H1 (cell line): ENCODE data around the gene KREMEN1. TPM values are rescaled to one million over a fixed set of nuclear protein-coding genes. Genes with fewer than 3 reads are reported as not detected.

Source experiments
- CTCF ChIA-PET: fragments of 300-600 bp; sonication (Branson Sonifier 250); formaldehyde crosslinking; loops from one replicate; lab custom pipeline; 2021; ENCODE audit not compliant: partially characterized antibody; lab: Charles Lee
- POLR2A ChIA-PET: fragments of 300-600 bp; sonication (Branson Sonifier 250); formaldehyde crosslinking; loops from one replicate; lab custom pipeline; 2021; ENCODE audit warnings: inconsistent platforms; ENCODE audit not compliant: partially characterized antibody; lab: Charles Lee
- DNase-seq, 2 experiments: peaks; one replicate each; pipeline versions ENCODE4 v3.0.0 to v3.0.0-alpha.2; 2010 to 2022; ENCODE audit warnings: low spot score in 2 of 2, low read depth in 1 of 2, mixed read lengths in 1 of 2
- FAIRE-seq: peaks from 2 replicates; lab custom pipeline; 2011; peaks lifted over from hg19 to GRCh38; lab: Jason Lieb, UNC
- H2AFZ ChIP-seq: 2 replicates; pipeline ENCODE4 v1.8.1; 2012; ENCODE audit warnings: low read length, inconsistent platforms
- H2AK5ac ChIP-seq: 2 replicates; pipeline ENCODE4 v1.6.1; 2013; ENCODE audit warnings: low read depth, low read length
- H2BK120ac ChIP-seq: replicated peaks from 2 replicates; pipeline ENCODE3; 2013; ENCODE audit warnings: low read depth, low read length, inconsistent platforms
- H2BK12ac ChIP-seq: 2 replicates; pipeline ENCODE4 v1.6.1; 2013; ENCODE audit warnings: low read depth, low read length
- H2BK15ac ChIP-seq: 2 replicates; pipeline ENCODE4 v1.6.1; 2013; ENCODE audit warnings: low read length
- H2BK20ac ChIP-seq: 2 replicates; pipeline ENCODE4 v1.6.1; 2013; ENCODE audit warnings: low read length
- H2BK5ac ChIP-seq: 2 replicates; pipeline ENCODE4 v1.6.1; 2013; ENCODE audit warnings: low read depth, low read length
- H3K14ac ChIP-seq: 2 replicates; pipeline ENCODE4 v1.6.1; 2013; ENCODE audit warnings: inconsistent platforms; ENCODE audit not compliant: insufficient read length
- H3K18ac ChIP-seq: 2 replicates; pipeline ENCODE4 v1.6.1; 2013; ENCODE audit warnings: low read length; ENCODE audit errors: extremely low read depth
- H3K23ac ChIP-seq: 2 replicates; pipeline ENCODE4 v1.6.1; 2013; ENCODE audit warnings: inconsistent platforms; ENCODE audit not compliant: insufficient read length
- H3K23me2 ChIP-seq: 2 replicates; pipeline ENCODE4 v1.6.1; 2013; ENCODE audit warnings: low read depth, low read length
- H3K27ac ChIP-seq: 2 replicates; pipeline ENCODE4 v1.6.1; 2011; ENCODE audit warnings: low read depth, low read length, inconsistent platforms
- H3K27me3 ChIP-seq, 4 experiments: replicated peaks in 1 of 4; 1 replicate in 1 of 4; 2 replicates in 3 of 4; pipeline versions ENCODE4 v1.6.1 to v1.8.1; 2011 to 2013; ENCODE audit warnings: low read length in 3 of 4, mild to moderate bottlenecking in 3 of 4, inconsistent platforms in 2 of 4, mixed read lengths in 2 of 4, moderate library complexity in 1 of 4; ENCODE audit not compliant: control insufficient read depth in 3 of 4, insufficient read depth in 3 of 4; ENCODE audit errors: extremely low read depth in 1 of 4
- H3K36me3 ChIP-seq, 4 experiments: 2 replicates each; pipeline versions ENCODE4 v1.6.1 to v1.8.1; 2011 to 2013; ENCODE audit warnings: mild to moderate bottlenecking in 4 of 4, low read length in 3 of 4, moderate library complexity in 2 of 4, control low read depth in 1 of 4, inconsistent platforms in 1 of 4; ENCODE audit not compliant: insufficient read depth in 4 of 4, control insufficient read depth in 2 of 4
- H3K4ac ChIP-seq: replicated peaks from 2 replicates; pipeline ENCODE3; 2013; ENCODE audit warnings: low read length, low read depth, mixed read lengths, inconsistent platforms; ENCODE audit not compliant: insufficient read length
- H3K4me1 ChIP-seq, 4 experiments: replicated peaks in 1 of 4; 1 replicate in 1 of 4; 2 replicates in 3 of 4; pipeline versions ENCODE4 v1.6.1 to v1.8.1; 2011 to 2013; ENCODE audit warnings: low read length in 3 of 4, inconsistent platforms in 2 of 4, mixed read lengths in 1 of 4; ENCODE audit not compliant: insufficient read depth in 4 of 4, control insufficient read depth in 3 of 4
- H3K4me2 ChIP-seq, 2 experiments: 2 replicates each; pipeline versions ENCODE4 v1.6.1 to v1.8.1; 2011 to 2013; ENCODE audit warnings: low read depth in 2 of 2, low read length in 2 of 2, control low read depth in 1 of 2, inconsistent platforms in 1 of 2, mild to moderate bottlenecking in 1 of 2; ENCODE audit not compliant: insufficient read depth in 1 of 2
- H3K4me3 ChIP-seq, 4 experiments: fragments of 200-600, 300-600 bp in 1 of 4; sonication (generic), shearing (Covaris generic), sonication (Bioruptor Twin) in 1 of 4; 2 replicates each; pipeline versions ENCODE4 v1.5.1 to v1.8.1; 2011 to 2016; ENCODE audit warnings: low read length in 4 of 4, low read depth in 3 of 4, control low read depth in 2 of 4, inconsistent platforms in 2 of 4, mild to moderate bottlenecking in 2 of 4, mixed read lengths in 1 of 4, moderate library complexity in 1 of 4; ENCODE audit not compliant: insufficient read depth in 2 of 4; ENCODE audit errors: extremely low read depth in 1 of 4
- H3K56ac ChIP-seq: replicated peaks from 2 replicates; pipeline ENCODE3; 2013; ENCODE audit warnings: low read depth, mild to moderate bottlenecking, mixed read lengths, low read length, inconsistent platforms; ENCODE audit not compliant: insufficient read length
- H3K79me1 ChIP-seq: 2 replicates; pipeline ENCODE4 v1.6.1; 2013; ENCODE audit warnings: low read depth, low read length, control low read depth
- H3K79me2 ChIP-seq, 2 experiments: 2 replicates each; pipeline versions ENCODE4 v1.6.1 to v1.8.1; 2012 to 2013; ENCODE audit warnings: low read length in 2 of 2, mild to moderate bottlenecking in 2 of 2, inconsistent platforms in 1 of 2; ENCODE audit not compliant: insufficient read depth in 2 of 2, control insufficient read depth in 1 of 2
- H3K9ac ChIP-seq, 4 experiments: replicated peaks in 1 of 4; 1 replicate in 1 of 4; 2 replicates in 3 of 4; pipeline versions ENCODE4 v1.6.1 to v1.8.1; 2011 to 2013; ENCODE audit warnings: low read depth in 3 of 4, low read length in 3 of 4, control low read depth in 2 of 4, mild to moderate bottlenecking in 2 of 4, moderate library complexity in 2 of 4, inconsistent platforms in 1 of 4; ENCODE audit errors: extremely low read depth in 1 of 4
- H3K9me3 ChIP-seq, 2 experiments: 2 replicates each; pipeline versions ENCODE4 v1.6.1 to v1.8.1; 2012 to 2013; ENCODE audit warnings: mild to moderate bottlenecking in 2 of 2, moderate library complexity in 2 of 2, control low read depth in 1 of 2, inconsistent platforms in 1 of 2, low read depth in 1 of 2, low read length in 1 of 2, mixed read lengths in 1 of 2; ENCODE audit not compliant: insufficient read depth in 2 of 2
- H4K20me1 ChIP-seq, 2 experiments: replicated peaks in 1 of 2; 2 replicates each; pipeline versions ENCODE3 to v1.8.1; 2011 to 2013; ENCODE audit warnings: inconsistent platforms in 2 of 2, low read length in 2 of 2, mild to moderate bottlenecking in 1 of 2; ENCODE audit not compliant: insufficient read depth in 2 of 2, control insufficient read depth in 1 of 2
- H4K5ac ChIP-seq: 2 replicates; pipeline ENCODE4 v1.6.1; 2013; ENCODE audit warnings: low read length, low read depth, mixed read lengths, inconsistent platforms; ENCODE audit not compliant: insufficient read length
- H4K8ac ChIP-seq: 2 replicates; pipeline ENCODE4 v1.8.0; 2013; ENCODE audit warnings: mild to moderate bottlenecking, moderate library complexity, low read length, inconsistent platforms; ENCODE audit not compliant: insufficient read depth; ENCODE audit errors: extremely low read depth
- H4K91ac ChIP-seq: replicated peaks from 2 replicates; pipeline ENCODE3; 2013; ENCODE audit warnings: low read length, mixed read lengths, inconsistent platforms; ENCODE audit not compliant: insufficient read length
- BACH1 ChIP-seq: IDR thresholded peaks from 2 replicates; pipeline ENCODE4 v1.6.1; 2012; ENCODE audit warnings: low read length, improper control_type of control experiment
- CTBP2 ChIP-seq: IDR thresholded peaks from 2 replicates; pipeline ENCODE4 v1.7.0; 2011; ENCODE audit warnings: borderline replicate concordance, mild to moderate bottlenecking, moderate library complexity, mixed read lengths, low read length; ENCODE audit not compliant: insufficient read depth, insufficient read length
- EP300 ChIP-seq, 2 experiments: IDR thresholded peaks; 1 replicate in 1 of 2; 2 replicates in 1 of 2; pipeline ENCODE4 v1.6.1; 2011 to 2012; ENCODE audit warnings: low read depth in 2 of 2, low read length in 2 of 2, mild to moderate bottlenecking in 2 of 2, borderline replicate concordance in 1 of 2, inconsistent platforms in 1 of 2, moderate library complexity in 1 of 2
- EZH2 ChIP-seq: fragments of 200-600 bp; sonication (generic); IDR thresholded peaks from 2 replicates; pipeline ENCODE4 v1.7.1; 2012; ENCODE audit warnings: low read depth, mild to moderate bottlenecking, moderate library complexity, low read length, inconsistent platforms; ENCODE audit not compliant: severe bottlenecking
- HDAC2 ChIP-seq, 2 experiments: fragments of 300-600 bp in 1 of 2; sonication (generic) in 1 of 2; IDR thresholded peaks; 2 replicates each; pipeline ENCODE4 v1.6.1; 2011 to 2012; ENCODE audit warnings: low read depth in 2 of 2, low read length in 2 of 2, mild to moderate bottlenecking in 2 of 2, moderate library complexity in 2 of 2, borderline replicate concordance in 1 of 2, inconsistent platforms in 1 of 2
- HDAC6 ChIP-seq: IDR thresholded peaks from one replicate; pipeline ENCODE4 v1.7.1; 2012; ENCODE audit warnings: low read depth, mild to moderate bottlenecking, inconsistent platforms, low read length, moderate library complexity
- JUND ChIP-seq: IDR thresholded peaks from 2 replicates; pipeline ENCODE4 v1.6.1; 2011; ENCODE audit warnings: mild to moderate bottlenecking, improper control_type of control experiment, low read length
- MAFK ChIP-seq: IDR thresholded peaks from 2 replicates; pipeline ENCODE4 v1.6.1; 2012; ENCODE audit warnings: low read depth, mild to moderate bottlenecking, improper control_type of control experiment, low read length
- RAD21 ChIP-seq, 2 experiments: IDR thresholded peaks in 1 of 2; conservative IDR thresholded peaks in 1 of 2; 2 replicates each; pipeline ENCODE4 v1.6.1; 2011; ENCODE audit warnings: low read depth in 2 of 2, low read length in 2 of 2, improper control_type of control experiment in 1 of 2, inconsistent platforms in 1 of 2, mild to moderate bottlenecking in 1 of 2, moderate library complexity in 1 of 2
- RNF2 ChIP-seq: fragments of 200-900, 300-1000 bp; sonication (generic); IDR thresholded peaks from 2 replicates; pipeline ENCODE4 v1.7.1; 2016; ENCODE audit warnings: borderline replicate concordance, low read depth, mild to moderate bottlenecking, antibody characterized with exemption, low read length; ENCODE audit not compliant: poor library complexity, severe bottlenecking; ENCODE audit errors: missing control alignments
- SRF ChIP-seq: IDR thresholded peaks from 2 replicates; pipeline ENCODE4 v1.6.1; 2011; ENCODE audit warnings: mild to moderate bottlenecking, low read depth, low read length, moderate library complexity
- WGBS, 2 experiments: shearing (Covaris generic) in 1 of 2; methylation state at CpG; one replicate each; pipeline versions ENCODE4 v1.1.6 to v1.1.7; 2013 to 2015; ENCODE audit warnings: low lambda C conversion rate in 2 of 2, mixed read lengths in 2 of 2, inconsistent platforms in 1 of 2, low coverage in 1 of 2, missing lambda C conversion rate in 1 of 2; ENCODE audit not compliant: insufficient replicate concordance in 2 of 2, insufficient coverage in 1 of 2, insufficient read length in 1 of 2; ENCODE audit errors: extremely low coverage in 1 of 2, missing lambda C conversion rate in 1 of 2; 5-methylcytosine and 5-hydroxymethylcytosine counted together
- polyA plus RNA-seq, 7 experiments: library from polyadenylated mRNA; depleted of rRNA in 3 of 7; stranded (reverse) in 5 of 7; unstranded in 2 of 7; fragments of >200 nt in 5 of 7; fragments of 200-250 nt in 2 of 7; gene quantifications; 1 replicate in 5 of 7; 2 replicates in 1 of 7; 4 replicates in 1 of 7; pipeline versions ENCODE4 v1.2.1 to v1.2.3, GENCODE V29; 2011 to 2013; ENCODE audit warnings: missing spikeins in 2 of 7, mixed read lengths in 2 of 7
- total RNA-seq: library from RNA; stranded (reverse); fragmentation: NEBNext Ultra II Directional; extraction: Animal tissue kit (Norgen Biotek cat#: 25700); gene quantifications from 2 replicates; pipeline ENCODE4 v1.2.1, GENCODE V29; 2021

KREMEN1 gene
- total and polyA plus RNA-seq, 2 of the 8 experiments (the other 6 are each of a cell fraction or from before 2014, with no cell fraction given): 2.1 to 3.2 TPM

GRCh38 chr22:29061773-29062172 lies 11.1 kb upstream of the KREMEN1 start, which contains the start of gene C22orf31:
Gene C22orf31, minus strand, starts transcription at chr22:29061831. Its CDS starts 39 bp downstream, at chr22:29061792.
- Histone ChIP-seq H4K5ac (no peak within 1 kb of the TSS), H3K23me2 (no peaks in the 10 kb centered on the region), H3K9ac (no peak within 1 kb of the TSS), H3K36me3 (no peaks in the 10 kb centered on the region), H3K23ac (no peak within 1 kb of the TSS), H4K20me1 (no peaks in the 10 kb centered on the region), H3K4me2 (no peak within 1 kb of the TSS)
- TF ChIP-seq HDAC6 (no peak), SRF (no peak), RNF2 (no peak), BACH1 (no peak), RAD21 (IDR thresholded peaks at IDR 0.05 in 1 of 2, conservative IDR thresholded peaks at IDR 0.05 in 1 of 2; ENCODE audit: low read depth in 2 of 2, low read length in 2 of 2) (no peak), EZH2 (no peak), JUND (no peak), MAFK (no peak), CTBP2 (no peak), EP300 (IDR thresholded peaks at IDR 0.05; ENCODE audit: borderline replicate concordance in 1 of 2, low read depth in 2 of 2, low read length in 2 of 2) (no peak), HDAC2 (IDR thresholded peaks at IDR 0.05; ENCODE audit: borderline replicate concordance in 1 of 2, low read depth in 2 of 2, low read length in 2 of 2) (no peak)
- TF ChIP-seq, all 59 proteins: peak for 0
- ChIA-PET POLR2A (interaction anchor here (1.2 kb wide), 1 partner anchor 17 kb away, joined by 3 read pairs; no protein-coding TSS in a partner anchor), CTCF (interaction anchor here (0.6 to 2.2 kb wide), 5 partner anchors 17 to 206 kb away, joined by 3 to 7 read pairs (median 4); no protein-coding TSS in a partner anchor)
- H4K91ac ChIP-seq: no peak within 1 kb of the TSS
- no peaks in the 10 kb centered on the region for H3K79me1 ChIP-seq
- no peak for FAIRE-seq
- no peak within 1 kb of the TSS for H3K14ac ChIP-seq
- no peaks in the 10 kb centered on the region for H3K9me3 ChIP-seq
- H3K27ac ChIP-seq: no peak within 1 kb of the TSS
- 0 out of 2 replicates have a peak within 1 kb of the TSS, but pooled peaks have one; percentile 29 for H2BK15ac ChIP-seq
- H2BK12ac ChIP-seq: no peak within 1 kb of the TSS
- H3K79me2 ChIP-seq: no peaks in the 10 kb centered on the region
- no peak within 1 kb of the TSS for H3K4me3 ChIP-seq
- H2BK5ac ChIP-seq: no peak within 1 kb of the TSS
- H2AK5ac ChIP-seq: no peak within 1 kb of the TSS
- no peak within 1 kb of the TSS for H3K56ac ChIP-seq
- H3K27me3 ChIP-seq: no peaks in the 10 kb centered on the region
- no peak within 1 kb of the TSS for H2BK120ac ChIP-seq
- H2AFZ ChIP-seq: no peak within 1 kb of the TSS
- WGBS, 2 experiments: 89% methylated on average over 2 of the region's 2 CpGs; no CpG with 5 or more reads in 1 of the 2 experiments
- DNase-seq: no peak
- peaks cover 0 to 4% (median 1%) of the 10 kb centered on the region in 4 experiments; a peak in 3 of 7 replicates for H3K4me1 ChIP-seq
- peak within 1 kb of the TSS; percentile 4; the same call in 1 of the 2 replicates for H2BK20ac ChIP-seq
- no peak within 1 kb of the TSS for H3K18ac ChIP-seq
- no peak within 1 kb of the TSS for H4K8ac ChIP-seq
- H3K4ac ChIP-seq: no peak within 1 kb of the TSS
